Brain microvascular endothelial cell (primary cell): ENCODE measurements around the gene CHN2.

ENCODE experiments used
- DNase-seq: peaks from one replicate; pipeline ENCODE4 v3.0.0-alpha.2; 2020
- H3K27ac ChIP-seq: fragments of 250-450 bp; sonication (Bioruptor Pico); 2 replicates; pipeline ENCODE4 v1.5.1; 2020; ENCODE audit warnings: mild to moderate bottlenecking, moderate library complexity
- H3K27me3 ChIP-seq: fragments of 250-450 bp; sonication (Bioruptor Pico); replicated peaks from 2 replicates; pipeline ENCODE4 v1.5.1; 2020; ENCODE audit warnings: mild to moderate bottlenecking
- H3K36me3 ChIP-seq: fragments of 250-450 bp; sonication (Bioruptor Pico); replicated peaks from 2 replicates; pipeline ENCODE4 v1.5.1; 2020; ENCODE audit warnings: mild to moderate bottlenecking
- H3K4me3 ChIP-seq: 2 replicates; pipeline ENCODE4 v1.5.1; 2011; ENCODE audit warnings: low read depth, mild to moderate bottlenecking, control low read depth, low read length, moderate library complexity
- CTCF ChIP-seq: IDR thresholded peaks from 2 replicates; pipeline ENCODE4 v1.5.1; 2011; ENCODE audit warnings: low read depth, mild to moderate bottlenecking, moderate library complexity, low read length, control low read depth, inconsistent platforms; ENCODE audit errors: missing control alignments
- in situ Hi-C: cut with HindIII; loops from 2 replicates; pipeline ENCODE4 v1.10.0; 2017; ENCODE audit warnings: low sequenced_read_pairs, low pct_ligation_motif_present

CHN2 gene

GRCh38 chr7:29332042-29332811 lies 137.7 kb downstream of the CHN2 start:
- peaks cover 4% of the 10 kb centered on the region for H3K27me3 ChIP-seq
- H3K36me3 ChIP-seq = no peaks in the 10 kb centered on the region
- in situ Hi-C loops = no loop called here
- no peak overlapping the region for H3K27ac ChIP-seq
- TF ChIP-seq CTCF = no peak
- H3K4me3 ChIP-seq = no peak overlapping the region
- no peak for DNase-seq

- H3K27ac ChIP-seq = no peak overlapping the region
- no peak for DNase-seq
- in situ Hi-C loops = no loop called here
Observed at GRCh38 chr7:29332875-29333855, 138.6 kb downstream of the CHN2 start.

GRCh38 chr7:29335188-29336083 lies 140.9 kb downstream of the CHN2 start:
- TF ChIP-seq CTCF = no peak
- Histone ChIP-seq H3K36me3 (no peaks in the 10 kb centered on the region), H3K27me3 (peaks cover 4% of the 10 kb centered on the region), H3K27ac (no peak overlapping the region), H3K4me3 (no peak overlapping the region)
- in situ Hi-C loops = no loop called here
- DNase-seq = no peak

More at GRCh38 chr7:29332875-29333855, 138.6 kb downstream of the CHN2 start:
- H3K36me3 ChIP-seq = no peaks in the 10 kb centered on the region
- TF ChIP-seq CTCF = no peak
- peaks cover 4% of the 10 kb centered on the region for H3K27me3 ChIP-seq
- no peak overlapping the region for H3K4me3 ChIP-seq

- Histone ChIP-seq H3K27ac (no peak overlapping the region), H3K36me3 (no peaks in the 10 kb centered on the region), H3K27me3 (peaks cover 3% of the 10 kb centered on the region), H3K4me3 (no peak overlapping the region)
- DNase-seq = peak; percentile 69
- in situ Hi-C loops = no loop called here
- TF ChIP-seq CTCF = no peak
Observed at GRCh38 chr7:29337546-29338116, 143.1 kb downstream of the CHN2 start.

GRCh38 chr7:29340696-29341095 lies 146.1 kb downstream of the CHN2 start:
- in situ Hi-C loops = no loop called here
- Histone ChIP-seq H3K36me3 (no peaks in the 10 kb centered on the region), H3K27ac (no peak overlapping the region), H3K27me3 (peaks cover 1% of the 10 kb centered on the region), H3K4me3 (no peak overlapping the region)
- DNase-seq = no peak
- TF ChIP-seq CTCF = no peak
